Stimulated activated CD4-positive, alpha-beta T cell treated with anti-CD3 and anti-CD28 coated beads, Interleukin-2, amount 100 ng/mL, for 48 hours (primary cell): ENCODE data around the gene BAD.

Experiments used
- DNase-seq, 2 donors: peaks; one replicate each; pipeline ENCODE4 v3.0.0-alpha.2; 2020

BAD gene

GRCh38 chr11:64241491-64242374, 42.7 kb downstream of the BAD start:
- peak in 1 of 2 donors; percentile 100 for DNase-seq

- peak in 1 of 2 donors; percentile 100 for DNase-seq
These were observed 43.3 kb downstream of the BAD start for GRCh38 chr11:64241241-64241490.

- DNase-seq, result peak; percentile 97 to 98
These were observed 43.8 kb downstream of the BAD start, which contains the start of gene FKBP2 for GRCh38 chr11:64240435-64241240. Gene FKBP2 (plus strand): TSS chr11:64241095. CDS start chr11:64242388, 1,293 bp downstream.

- no peak for DNase-seq
These were observed 44.6 kb downstream of the BAD start for GRCh38 chr11:64239662-64240434.

GRCh38 chr11:64238999-64239398, 45.5 kb downstream of the BAD start:
- no peak for DNase-seq

- no peak for DNase-seq
These were observed 46.4 kb downstream of the BAD start for GRCh38 chr11:64238076-64238475.

- DNase-seq, result no peak
These were observed 46.9 kb downstream of the BAD start for GRCh38 chr11:64237484-64237951.

GRCh38 chr11:64235437-64236161, 48.9 kb downstream of the BAD start:
- DNase-seq, result no peak

GRCh38 chr11:64234647-64235379, 49.7 kb downstream of the BAD start:
- DNase-seq, result no peak

- peak; percentile 54 to 63 for DNase-seq
These were observed 50.4 kb downstream of the BAD start, which contains the start of gene VEGFB for GRCh38 chr11:64233913-64234586. Gene VEGFB (plus strand): TSS chr11:64234584. CDS start chr11:64234834, 250 bp downstream.

- no peak for DNase-seq
These were observed 51.5 kb downstream of the BAD start for GRCh38 chr11:64232967-64233315.

GRCh38 chr11:64232182-64232966, 52.1 kb downstream of the BAD start:
- no peak for DNase-seq

- no peak for DNase-seq
These were observed 52.9 kb downstream of the BAD start for GRCh38 chr11:64231546-64231945.

GRCh38 chr11:64230985-64231365, 53.5 kb downstream of the BAD start:
- no peak for DNase-seq

GRCh38 chr11:64230171-64230984, 54.1 kb downstream of the BAD start, which contains the start of gene DNAJC4:
Gene DNAJC4 (plus strand): TSS chr11:64230548. CDS start chr11:64230855, 307 bp downstream.
- peak; percentile 78 to 83 for DNase-seq

GRCh38 chr11:64229744-64230170, 54.7 kb downstream of the BAD start:
- no peak for DNase-seq

GRCh38 chr11:64229090-64229743, 55.2 kb downstream of the BAD start:
- DNase-seq, result no peak

- no peak for DNase-seq
These were observed 57.0 kb downstream of the BAD start for GRCh38 chr11:64227405-64227956.
